HG03045 (cell line): ENCODE data around the gene UVRAG.

Experiments
- ATAC-seq: cut with Tn5 transposase; IDR thresholded peaks from one replicate; pipeline ENCODE4 v1.9.1; 2021; ENCODE audit warnings: mild to moderate bottlenecking, moderate library complexity; ENCODE audit not compliant: unreplicated experiment

The UVRAG gene

GRCh38 chr11:76156971-76157427, 342.0 kb downstream of the UVRAG start:
- no peak for ATAC-seq

GRCh38 chr11:76157891-76158290, 342.9 kb downstream of the UVRAG start:
- no peak for ATAC-seq

- ATAC-seq = no peak
These were observed 343.6 kb downstream of the UVRAG start for GRCh38 chr11:76158394-76159302.

GRCh38 chr11:76159303-76159937, 344.4 kb downstream of the UVRAG start:
- ATAC-seq = no peak

GRCh38 chr11:76159983-76160661, 345.1 kb downstream of the UVRAG start:
- ATAC-seq = no peak

GRCh38 chr11:76160856-76161255, 345.8 kb downstream of the UVRAG start:
- no peak for ATAC-seq

GRCh38 chr11:76161261-76161961, 346.4 kb downstream of the UVRAG start:
- no peak for ATAC-seq

GRCh38 chr11:76162336-76163288, 347.6 kb downstream of the UVRAG start:
- ATAC-seq = no peak

- ATAC-seq = no peak
These were observed 348.4 kb downstream of the UVRAG start for GRCh38 chr11:76163289-76163880.

GRCh38 chr11:76164081-76164480, 349.1 kb downstream of the UVRAG start:
- ATAC-seq = no peak

- no peak for ATAC-seq
These were observed 350.1 kb downstream of the UVRAG start for GRCh38 chr11:76164861-76165751.

GRCh38 chr11:76166314-76166713, 351.3 kb downstream of the UVRAG start:
- no peak for ATAC-seq

GRCh38 chr11:76167590-76167989, 352.6 kb downstream of the UVRAG start:
- no peak for ATAC-seq

- ATAC-seq = no peak
These were observed 354.5 kb downstream of the UVRAG start for GRCh38 chr11:76169473-76169896.

GRCh38 chr11:76170468-76170867, 355.5 kb downstream of the UVRAG start:
- no peak for ATAC-seq

- no peak for ATAC-seq
These were observed 357.6 kb downstream of the UVRAG start for GRCh38 chr11:76172583-76172982.

GRCh38 chr11:76173663-76174062, 358.7 kb downstream of the UVRAG start:
- ATAC-seq = no peak

GRCh38 chr11:76174330-76174729, 359.3 kb downstream of the UVRAG start:
- ATAC-seq = no peak
